Muscle of leg (tissue), 11 donors: Measurements from ENCODE around the gene AP3S1. TPM values are rescaled to one million over a fixed set of nuclear protein-coding genes. Genes with fewer than 3 reads are reported as not detected.
"Not testable (repeated sequence)": the region's sequence is repeated elsewhere in the genome, so short reads cannot be mapped to it uniquely, and the experiment has no call there.

Experiments used
- DNase-seq: peaks from one replicate; pipeline ENCODE4 v3.0.0; 2013
- H3K27ac ChIP-seq: one replicate; pipeline ENCODE4 v1.5.1; 2013; ENCODE audit warnings: mild to moderate bottlenecking, low read length, control low read depth
- H3K27me3 ChIP-seq: one replicate; pipeline ENCODE4 v1.6.1; 2013; ENCODE audit warnings: low read length; ENCODE audit not compliant: control insufficient read depth, insufficient read depth
- H3K36me3 ChIP-seq: one replicate; pipeline ENCODE4 v1.6.1; 2013; ENCODE audit warnings: low read length; ENCODE audit not compliant: control insufficient read depth, insufficient read depth
- H3K4me1 ChIP-seq: one replicate; pipeline ENCODE4 v1.6.1; 2013; ENCODE audit warnings: low read length; ENCODE audit not compliant: control insufficient read depth, insufficient read depth
- H3K4me3 ChIP-seq: one replicate; pipeline ENCODE4 v1.5.1; 2013; ENCODE audit warnings: low read length, control low read depth
- H3K9me3 ChIP-seq: replicated peaks from 2 replicates; pipeline ENCODE4 v1.6.1; 2013; ENCODE audit warnings: low read depth, low read length; ENCODE audit not compliant: control insufficient read depth
- WGBS: methylation state at CpG from one replicate; pipeline ENCODE4 v1.1.5; 2013; ENCODE audit warnings: missing lambda C conversion rate; ENCODE audit not compliant: insufficient coverage; 5-methylcytosine and 5-hydroxymethylcytosine counted together
- polyA plus RNA-seq, 8 donors: library from polyadenylated mRNA; unstranded; fragments of 120-200 nt; gene quantifications; one replicate each; pipeline versions ENCODE4 v1.2.1 to v1.2.3, GENCODE V29; 2013; ENCODE audit warnings: inconsistent platforms in 1 of 8, low replicate concordance in 1 of 8; ENCODE audit not compliant: insufficient read length in 8 of 8, insufficient read depth in 1 of 8
- total RNA-seq: library from RNA; stranded (reverse); fragments of 120-200 nt; gene quantifications from one replicate; pipeline ENCODE4 v1.2.4, GENCODE V29; 2013

Gene AP3S1
- total and polyA plus RNA-seq, 9 donors = 63.8 to 152 (median 111) TPM

DNA sequence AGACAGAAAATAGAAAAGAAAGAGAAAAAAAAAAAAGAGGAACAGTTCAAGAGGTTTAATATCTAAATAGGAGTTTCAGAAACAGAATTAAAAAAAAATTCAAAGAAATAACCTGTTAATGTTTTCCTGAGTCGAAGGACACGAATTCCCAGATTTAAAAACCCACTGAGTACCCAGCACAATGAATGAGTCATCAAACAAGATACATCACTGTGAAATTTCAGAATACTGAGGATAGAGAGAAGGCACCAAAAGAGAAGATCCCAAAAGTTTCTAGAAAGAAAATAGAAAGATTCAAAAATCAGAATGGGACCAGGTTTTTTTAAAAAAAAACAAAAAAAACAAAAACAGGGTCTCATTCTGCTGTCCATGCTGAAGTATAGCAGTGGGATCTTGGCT, 34.1 kb upstream of the AP3S1 start:
- H3K27me3 ChIP-seq = no peaks in the 10 kb centered on the region
- no peak overlapping the region for H3K27ac ChIP-seq
- no peak for DNase-seq
- no peaks in the 10 kb centered on the region for H3K4me1 ChIP-seq
- no peak overlapping the region for H3K4me3 ChIP-seq
- WGBS = no CpG with 5 or more reads among the region's 2 CpGs
- H3K9me3 ChIP-seq = no peaks in the 10 kb centered on the region
- H3K36me3 ChIP-seq = peaks cover 16% of the 10 kb centered on the region

DNA sequence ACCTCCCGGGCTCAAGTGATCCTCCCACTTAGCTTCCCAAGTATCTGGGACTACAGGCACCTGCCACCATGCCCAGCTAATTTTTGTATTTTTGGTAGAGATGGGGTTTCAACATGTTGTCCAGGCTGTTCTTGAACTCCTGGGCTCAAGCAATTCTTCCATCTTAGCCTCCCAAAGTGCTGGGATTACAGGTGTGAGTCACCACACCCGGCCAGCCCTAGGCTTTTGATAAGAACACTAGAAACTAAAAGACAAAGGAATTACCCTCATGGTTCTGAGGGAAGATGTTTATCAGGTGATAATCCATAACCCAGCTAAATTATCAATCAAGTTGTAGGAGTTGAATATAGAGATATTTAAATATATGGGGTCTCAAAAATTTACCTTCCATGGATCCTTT, 33.7 kb upstream of the AP3S1 start:
- H3K36me3 ChIP-seq = peaks cover 16% of the 10 kb centered on the region
- no CpG with 5 or more reads among the region's 2 CpGs for whole genome bisulfite sequencing
- not testable (repeated sequence) for H3K9me3 ChIP-seq, H3K27me3 ChIP-seq, H3K4me3 ChIP-seq, H3K27ac ChIP-seq, H3K4me1 ChIP-seq, DNase-seq

DNA sequence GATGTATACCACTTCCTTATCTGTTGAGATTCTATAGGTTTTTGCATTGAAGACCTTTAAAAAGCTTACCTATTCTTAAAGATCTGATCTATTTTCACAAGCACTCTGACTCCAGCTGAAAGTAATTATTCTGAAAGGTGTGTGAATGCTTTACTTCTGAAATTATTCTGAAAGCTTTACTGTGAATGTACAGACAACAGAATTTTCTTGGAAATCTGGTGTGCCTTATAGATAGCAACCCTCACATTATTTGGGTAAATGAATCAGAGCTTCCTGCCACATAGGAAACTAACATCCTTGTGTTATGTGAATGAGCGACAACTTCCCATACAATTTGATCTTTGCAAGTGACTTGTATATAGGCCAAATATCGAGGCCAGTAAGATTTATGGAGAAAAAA, 31.8 kb upstream of the AP3S1 start:
- H3K27ac ChIP-seq = no peak overlapping the region

DNA sequence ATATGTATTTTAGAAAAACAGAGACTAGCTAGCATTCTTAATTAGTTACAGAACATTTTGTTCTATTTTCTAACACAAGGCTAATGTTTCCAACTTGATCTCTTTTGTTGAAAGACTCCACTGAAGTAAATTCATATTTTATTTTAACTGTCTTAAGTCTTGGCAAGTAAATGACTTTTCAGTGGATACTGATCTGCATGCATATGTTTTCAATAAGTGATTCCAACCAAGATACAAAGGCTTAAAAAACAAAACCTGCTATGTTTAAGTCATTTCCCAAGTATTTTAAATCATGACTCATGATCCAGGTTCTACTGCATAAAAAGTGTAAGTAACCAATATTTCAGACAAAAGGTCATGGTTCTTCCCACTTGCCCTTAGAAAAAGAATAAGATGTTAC, 31.0 kb upstream of the AP3S1 start:
- Histone ChIP-seq H3K4me1 (peaks cover 8% of the 10 kb centered on the region), H3K36me3 (peaks cover 13% of the 10 kb centered on the region), H3K27me3 (peaks cover 7% of the 10 kb centered on the region), H3K4me3 (no peak overlapping the region), H3K27ac (no peak overlapping the region), H3K9me3 (no peaks in the 10 kb centered on the region)
- peak; percentile 84 for DNase-seq

More for the DNA sequence above, 31.8 kb upstream of the AP3S1 start:
- Histone ChIP-seq H3K9me3 (no peaks in the 10 kb centered on the region), H3K4me3 (no peak overlapping the region), H3K27me3 (peaks cover 3% of the 10 kb centered on the region), H3K4me1 (peaks cover 4% of the 10 kb centered on the region), H3K36me3 (peaks cover 15% of the 10 kb centered on the region)
- WGBS = no CpG with 5 or more reads among the region's 2 CpGs
- no peak for DNase-seq

DNA sequence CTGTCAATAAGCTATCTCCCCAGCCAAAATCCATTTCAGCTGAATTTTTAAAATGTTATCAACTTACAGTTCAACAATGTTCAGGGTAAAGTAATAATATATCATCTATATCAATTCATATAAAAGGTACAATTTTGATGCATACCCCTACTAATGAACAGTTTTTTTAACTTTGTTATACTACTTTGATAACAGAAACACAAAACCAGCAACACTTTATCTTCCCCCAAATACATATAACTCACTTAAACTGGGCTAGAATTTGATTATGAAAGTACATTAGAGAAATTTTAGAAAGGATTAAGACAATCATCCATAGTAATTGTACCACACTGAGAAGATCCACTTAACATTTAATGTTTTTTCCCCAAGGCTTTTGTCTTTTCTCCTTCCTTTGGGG, 30.3 kb upstream of the AP3S1 start:
- Histone ChIP-seq H3K36me3 (peaks cover 13% of the 10 kb centered on the region), H3K27ac (no peak overlapping the region), H3K9me3 (no peaks in the 10 kb centered on the region), H3K4me1 (peaks cover 8% of the 10 kb centered on the region), H3K27me3 (peaks cover 13% of the 10 kb centered on the region), H3K4me3 (no peak overlapping the region)
- DNase-seq = no peak

DNA sequence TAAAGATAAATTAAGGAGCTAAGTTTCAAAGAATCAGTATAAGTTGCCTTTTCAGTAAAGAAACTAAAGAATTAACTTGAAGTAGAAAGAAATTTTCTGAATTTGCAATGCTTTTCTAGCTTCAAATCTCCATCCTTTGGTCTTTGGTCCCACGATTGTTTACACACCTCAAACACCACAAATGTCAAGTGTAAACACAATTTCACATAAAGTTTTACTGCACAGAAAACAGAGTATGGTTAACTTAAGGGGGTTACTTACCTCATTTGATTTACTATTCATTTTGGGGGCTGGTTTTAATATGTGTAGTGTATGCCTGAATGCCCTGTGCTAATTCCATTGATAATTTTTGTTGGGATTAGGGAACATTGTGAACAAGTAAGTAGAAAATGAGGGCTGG, 29.4 kb upstream of the AP3S1 start:
- H3K4me1 ChIP-seq = peaks cover 8% of the 10 kb centered on the region
- WGBS = no CpG with 5 or more reads among the region's 1 CpG
- no peak overlapping the region for H3K27ac ChIP-seq
- peaks cover 13% of the 10 kb centered on the region for H3K36me3 ChIP-seq
- no peak for DNase-seq
- peaks cover 17% of the 10 kb centered on the region for H3K27me3 ChIP-seq
- H3K9me3 ChIP-seq = no peaks in the 10 kb centered on the region
- H3K4me3 ChIP-seq = no peak overlapping the region

DNA sequence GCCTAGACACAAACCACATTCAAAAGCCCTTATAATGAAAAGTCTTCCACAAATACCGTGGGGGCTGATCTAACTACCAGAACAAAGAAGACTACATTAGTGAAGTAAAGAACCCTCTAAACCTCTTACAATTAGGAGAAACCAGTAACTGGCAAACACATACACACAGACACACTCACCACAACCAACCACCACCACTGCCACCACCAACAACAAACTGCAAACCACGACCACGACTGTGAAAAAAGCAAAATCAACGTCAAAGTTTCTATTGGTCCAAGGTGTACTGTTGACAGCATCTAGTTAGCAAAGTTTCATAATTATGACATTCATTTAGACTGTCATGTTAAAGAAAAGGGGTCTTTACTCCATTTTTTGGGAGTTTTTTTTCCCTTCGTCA, 28.0 kb upstream of the AP3S1 start:
- no peak for DNase-seq
- H3K27me3 ChIP-seq = peaks cover 17% of the 10 kb centered on the region
- peaks cover 8% of the 10 kb centered on the region for H3K4me1 ChIP-seq
- H3K9me3 ChIP-seq = no peaks in the 10 kb centered on the region
- WGBS = no CpG with 5 or more reads among the region's 5 CpGs
- H3K36me3 ChIP-seq = peaks cover 8% of the 10 kb centered on the region
- no peak overlapping the region for H3K4me3 ChIP-seq
- no peak overlapping the region for H3K27ac ChIP-seq

DNA sequence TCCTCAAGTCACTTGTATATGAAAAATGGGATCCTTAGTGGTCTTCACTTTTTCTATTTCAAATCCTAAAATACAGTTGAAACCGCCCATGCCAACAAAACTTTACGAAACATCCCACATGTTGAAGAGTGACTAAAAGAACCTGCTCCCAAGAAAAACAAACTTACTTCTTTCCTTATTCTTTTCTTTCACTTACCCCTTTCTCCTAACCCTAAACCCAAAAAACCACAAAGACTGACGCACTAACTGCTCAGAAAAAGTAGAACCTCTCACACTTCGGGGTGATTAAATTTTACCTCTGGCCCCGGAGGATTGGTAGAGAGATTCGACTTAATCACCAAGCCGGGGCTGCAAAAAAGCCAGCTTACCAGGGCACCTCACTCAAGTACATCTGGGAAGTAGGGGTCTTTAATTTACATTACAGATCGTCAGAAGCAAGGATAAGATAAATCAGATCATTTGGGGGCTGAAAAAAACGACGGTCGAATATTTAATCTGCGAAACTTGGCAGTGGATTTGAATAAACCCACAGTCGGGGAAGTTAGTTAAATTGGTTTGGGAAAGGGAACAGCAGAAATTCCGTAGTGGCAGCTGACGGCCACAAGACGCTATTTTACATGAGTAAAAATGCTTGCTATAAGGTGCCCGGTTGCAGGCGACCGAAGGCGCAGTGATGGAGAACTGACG, 26.6 kb upstream of the AP3S1 start:
- DNase-seq = peak; percentile 39
- no peak overlapping the region for H3K27ac ChIP-seq
- no peaks in the 10 kb centered on the region for H3K36me3 ChIP-seq
- H3K4me3 ChIP-seq = peak overlapping the region; percentile 73
- H3K9me3 ChIP-seq = no peaks in the 10 kb centered on the region
- peaks cover 17% of the 10 kb centered on the region for H3K27me3 ChIP-seq
- WGBS = 23% methylated on average over 7 of the region's 21 CpGs
- peaks cover 8% of the 10 kb centered on the region for H3K4me1 ChIP-seq

DNA sequence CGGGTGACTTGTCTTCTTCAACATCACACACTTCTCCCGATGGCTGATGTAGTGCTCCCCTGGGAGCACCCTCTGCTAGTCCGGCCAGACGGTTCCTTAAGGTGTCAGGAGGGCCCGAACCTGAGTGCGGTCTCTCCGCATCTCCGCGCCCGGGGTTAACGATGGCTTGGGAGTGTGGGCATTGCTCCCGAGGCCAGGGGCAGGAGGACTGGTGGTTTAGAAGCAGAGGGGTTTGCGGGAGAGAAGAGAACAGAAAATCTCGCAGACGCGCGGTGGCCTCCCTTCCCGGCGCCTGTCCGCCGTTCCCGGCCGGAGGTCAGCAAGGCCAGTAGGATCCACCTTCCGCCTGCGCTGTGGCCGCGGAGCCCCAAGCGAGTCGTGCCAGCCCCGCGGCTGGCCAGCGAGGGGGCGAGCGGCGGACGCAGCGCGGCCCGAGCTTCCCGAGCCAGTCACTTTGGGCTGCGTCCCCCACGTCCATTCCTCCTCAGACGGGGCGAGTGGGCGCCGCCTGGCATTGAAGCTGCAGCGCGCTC, 26.0 kb upstream of the AP3S1 start:
- H3K27me3 ChIP-seq = peaks cover 17% of the 10 kb centered on the region
- H3K27ac ChIP-seq = peak overlapping the region; percentile 96
- peaks cover 8% of the 10 kb centered on the region for H3K4me1 ChIP-seq
- WGBS = under 1% methylated on average over 47 of the region's 48 CpGs
- H3K4me3 ChIP-seq = peak overlapping the region; percentile 73
- H3K36me3 ChIP-seq = no peaks in the 10 kb centered on the region
- no peaks in the 10 kb centered on the region for H3K9me3 ChIP-seq
- DNase-seq = no peak

DNA sequence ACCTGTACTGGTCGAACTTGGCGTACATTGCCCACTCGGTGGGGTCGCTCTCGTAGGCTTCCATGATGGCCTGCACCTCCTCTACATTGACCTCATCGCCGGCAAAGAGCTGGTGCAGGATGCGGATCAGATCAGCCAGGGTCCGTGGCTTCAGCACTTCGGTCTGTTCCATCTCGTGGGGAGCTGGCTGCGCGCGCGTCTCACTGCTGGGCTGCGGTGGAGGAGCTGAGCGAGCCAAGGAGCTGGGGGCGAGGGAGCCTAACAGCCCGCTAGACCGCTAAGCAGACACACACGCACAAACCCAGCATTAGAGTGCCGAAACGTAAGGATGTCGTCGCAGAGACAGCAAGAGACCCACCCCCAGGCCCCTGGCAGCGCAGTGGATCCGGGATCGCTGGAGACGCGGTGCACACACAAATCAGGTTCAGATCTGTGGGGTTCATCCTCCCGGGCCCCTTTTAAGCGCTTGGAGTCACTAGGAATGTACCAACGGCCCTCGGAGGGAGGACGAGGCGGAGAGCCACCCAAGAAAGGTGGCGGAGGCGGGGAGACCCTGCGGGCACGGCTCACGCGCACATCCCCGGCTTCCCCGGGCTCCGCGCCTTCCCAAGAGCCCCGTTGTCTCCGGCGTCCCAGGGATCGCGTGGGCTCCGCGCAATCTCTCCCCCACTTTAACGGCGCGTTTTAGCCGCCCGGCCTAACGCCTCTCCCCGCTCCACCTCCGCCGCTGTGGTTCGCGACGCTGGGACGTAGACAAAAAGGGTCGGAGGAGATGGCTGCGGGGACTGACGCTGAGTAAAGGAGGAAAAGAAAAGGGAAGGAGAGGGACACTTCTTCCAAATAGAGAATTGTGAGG, 25.3 kb upstream of the AP3S1 start, which contains the start of gene CDO1:
TSS of gene CDO1 (minus strand) at position 434 of the 856 bp plus-strand sequence. CDS start at position 172, 262 bp downstream.
- Histone ChIP-seq H3K36me3 (no peaks in the 10 kb centered on the region), H3K27ac (peak within 1 kb of the TSS; percentile 96), H3K4me3 (peak within 1 kb of the TSS; percentile 73), H3K4me1 (peaks cover 8% of the 10 kb centered on the region), H3K27me3 (peaks cover 17% of the 10 kb centered on the region), H3K9me3 (no peaks in the 10 kb centered on the region)
- peak; percentile 95 for DNase-seq
- WGBS = under 1% methylated on average over 52 of the region's 69 CpGs
